Measurements from ENCODE around the gene MRC2. TPM values are rescaled to one million over a fixed set of nuclear protein-coding genes. Genes with fewer than 3 reads are reported as not detected.

MRC2 gene
- polyA plus RNA-seq, 2 of the 4 experiments (the other 2 are of a cell fraction): 20.2 to 57.3 TPM

DNA sequence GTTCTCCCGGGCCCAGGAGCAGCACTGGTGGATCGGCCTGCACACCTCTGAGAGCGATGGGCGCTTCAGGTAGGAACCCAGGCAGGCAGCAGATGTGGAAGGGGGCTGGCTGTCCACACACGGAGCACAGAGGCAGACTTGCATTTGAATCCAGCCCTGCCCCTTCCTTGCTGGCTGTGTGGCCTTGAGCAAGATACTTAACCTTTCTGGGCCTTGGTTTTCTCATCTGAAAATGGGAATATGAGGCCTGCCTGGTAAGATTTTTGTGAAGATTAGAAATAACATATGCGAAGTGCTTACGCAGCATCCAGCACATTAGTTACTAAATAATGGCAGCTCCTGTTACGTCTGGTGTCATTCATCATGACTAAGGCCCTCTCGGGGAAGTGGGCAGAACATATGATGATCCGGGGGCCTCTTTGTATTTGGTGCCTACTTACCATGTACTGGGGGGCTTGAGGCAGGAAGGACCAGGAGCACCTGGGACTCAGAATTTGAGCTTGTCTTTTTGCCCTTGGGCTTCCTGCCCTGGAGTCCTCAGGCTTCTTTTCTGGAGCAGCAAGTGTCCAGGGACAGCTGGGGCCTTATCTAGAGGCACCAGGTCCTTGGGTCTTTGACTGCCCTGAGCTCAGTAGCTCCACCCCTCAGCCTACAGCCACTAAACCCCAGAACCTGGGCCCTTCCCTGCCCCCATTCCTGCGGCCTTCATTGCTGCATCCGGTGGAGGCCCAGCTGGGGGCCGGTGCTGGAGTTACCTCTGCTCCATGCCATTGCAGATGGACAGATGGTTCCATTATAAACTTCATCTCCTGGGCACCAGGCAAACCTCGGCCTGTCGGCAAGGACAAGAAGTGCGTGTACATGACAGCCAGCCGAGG, 53.8 kb downstream of the MRC2 start:
- Histone ChIP-seq H3K4me2 (no peak overlapping the region), H3K9me3 (no peaks in the 10 kb centered on the region), H3K27ac (no peak overlapping the region), H3K4me1 (no peaks in the 10 kb centered on the region), H3K4me3 (no peak overlapping the region)
- TF ChIP-seq ZFP36 (IDR thresholded peaks at IDR 0.05; ENCODE audit: borderline replicate concordance, partially characterized antibody) (no peak), MAFK (IDR thresholded peaks at IDR 0.05; ENCODE audit: partially characterized antibody) (no peak), ZC3H11A (IDR thresholded peaks at IDR 0.05) (no peak), ZNF302 (CRISPR knock-in tag; IDR thresholded peaks at IDR 0.05) (no peak), NR3C1 (IDR thresholded peaks at IDR 0.05) (no peak), HOXB5 (CRISPR knock-in tag; IDR thresholded peaks at IDR 0.05) (no peak), ZSCAN20 (CRISPR knock-in tag; IDR thresholded peaks at IDR 0.05) (no peak), JUN (IDR thresholded peaks at IDR 0.05) (no peak), PHF8 (IDR thresholded peaks at IDR 0.05; ENCODE audit: borderline replicate concordance, low read depth) (no peak), POLR2A (IDR thresholded peaks at IDR 0.05; ENCODE audit: low read length) (no peak), RCOR1 (IDR thresholded peaks at IDR 0.05; ENCODE audit: low read depth, low read length) (no peak), EP300 (IDR thresholded peaks at IDR 0.05) (no peak), CHD2 (IDR thresholded peaks at IDR 0.05; ENCODE audit: low read length, partially characterized antibody) (no peak), CEBPB (IDR thresholded peaks at IDR 0.05) (no peak), EHMT2 (IDR thresholded peaks at IDR 0.05; ENCODE audit: low read depth) (no peak)
- TF ChIP-seq, protein P1, sequence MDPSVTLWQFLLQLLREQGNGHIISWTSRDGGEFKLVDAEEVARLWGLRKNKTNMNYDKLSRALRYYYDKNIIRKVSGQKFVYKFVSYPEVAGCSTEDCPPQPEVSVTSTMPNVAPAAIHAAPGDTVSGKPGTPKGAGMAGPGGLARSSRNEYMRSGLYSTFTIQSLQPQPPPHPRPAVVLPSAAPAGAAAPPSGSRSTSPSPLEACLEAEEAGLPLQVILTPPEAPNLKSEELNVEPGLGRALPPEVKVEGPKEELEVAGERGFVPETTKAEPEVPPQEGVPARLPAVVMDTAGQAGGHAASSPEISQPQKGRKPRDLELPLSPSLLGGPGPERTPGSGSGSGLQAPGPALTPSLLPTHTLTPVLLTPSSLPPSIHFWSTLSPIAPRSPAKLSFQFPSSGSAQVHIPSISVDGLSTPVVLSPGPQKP (IDR thresholded peaks at IDR 0.05; ENCODE audit: low read depth, low read length): no peak
- TF ChIP-seq, protein P2, sequence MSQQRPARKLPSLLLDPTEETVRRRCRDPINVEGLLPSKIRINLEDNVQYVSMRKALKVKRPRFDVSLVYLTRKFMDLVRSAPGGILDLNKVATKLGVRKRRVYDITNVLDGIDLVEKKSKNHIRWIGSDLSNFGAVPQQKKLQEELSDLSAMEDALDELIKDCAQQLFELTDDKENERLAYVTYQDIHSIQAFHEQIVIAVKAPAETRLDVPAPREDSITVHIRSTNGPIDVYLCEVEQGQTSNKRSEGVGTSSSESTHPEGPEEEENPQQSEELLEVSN (IDR thresholded peaks at IDR 0.05; ENCODE audit: borderline replicate concordance, low read depth): no peak
- TF ChIP-seq, protein P3, sequence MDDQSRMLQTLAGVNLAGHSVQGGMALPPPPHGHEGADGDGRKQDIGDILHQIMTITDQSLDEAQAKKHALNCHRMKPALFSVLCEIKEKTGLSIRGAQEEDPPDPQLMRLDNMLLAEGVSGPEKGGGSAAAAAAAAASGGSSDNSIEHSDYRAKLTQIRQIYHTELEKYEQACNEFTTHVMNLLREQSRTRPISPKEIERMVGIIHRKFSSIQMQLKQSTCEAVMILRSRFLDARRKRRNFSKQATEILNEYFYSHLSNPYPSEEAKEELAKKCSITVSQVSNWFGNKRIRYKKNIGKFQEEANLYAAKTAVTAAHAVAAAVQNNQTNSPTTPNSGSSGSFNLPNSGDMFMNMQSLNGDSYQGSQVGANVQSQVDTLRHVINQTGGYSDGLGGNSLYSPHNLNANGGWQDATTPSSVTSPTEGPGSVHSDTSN (IDR thresholded peaks at IDR 0.05): no peak
- TF ChIP-seq, protein P4, sequence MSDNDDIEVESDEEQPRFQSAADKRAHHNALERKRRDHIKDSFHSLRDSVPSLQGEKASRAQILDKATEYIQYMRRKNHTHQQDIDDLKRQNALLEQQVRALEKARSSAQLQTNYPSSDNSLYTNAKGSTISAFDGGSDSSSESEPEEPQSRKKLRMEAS (IDR thresholded peaks at IDR 0.05): no peak
- ChIA-PET POLR2A (no interaction called here), CTCF (interaction anchor here (0.6 to 13.1 kb wide), 6 partner anchors 9 to 725 kb away, joined by 3 to 178 read pairs (median 4); no protein-coding TSS in a partner anchor)
- 94% methylated on average over 16 of the region's 17 CpGs for WGBS (ENCODE audit: missing lambda C conversion rate)
- FAIRE-seq (no peak), DNase-seq (ENCODE audit: low read depth in 1 of 2, low spot score in 1 of 2) (no peak), ATAC-seq (no peak)

DNA sequence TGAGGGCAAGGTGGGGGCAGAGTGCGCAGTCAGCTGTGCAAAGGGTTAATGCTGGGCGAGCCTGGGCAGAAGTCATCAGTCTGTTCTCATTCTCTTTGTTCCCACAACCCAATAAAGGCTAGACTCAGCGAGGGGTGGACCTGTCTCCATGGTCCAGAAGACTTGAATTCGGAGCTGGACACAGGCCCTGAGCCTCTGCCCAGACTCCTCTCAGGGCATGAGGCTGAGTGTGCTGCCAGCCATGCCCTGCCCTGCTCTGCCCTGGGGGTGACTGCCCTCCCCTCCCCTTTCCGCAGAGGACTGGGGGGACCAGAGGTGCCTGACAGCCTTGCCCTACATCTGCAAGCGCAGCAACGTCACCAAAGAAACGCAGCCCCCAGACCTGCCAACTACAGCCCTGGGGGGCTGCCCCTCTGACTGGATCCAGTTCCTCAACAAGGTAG, 54.5 kb downstream of the MRC2 start:
- POLR2A ChIA-PET: no interaction called here
- Histone ChIP-seq H3K9me3 (no peaks in the 10 kb centered on the region), H3K4me3 (no peak overlapping the region), H3K27ac (no peak overlapping the region), H3K4me1 (no peaks in the 10 kb centered on the region), H3K4me2 (no peak overlapping the region)
- 91% methylated on average over 8 of the region's 8 CpGs for whole genome bisulfite sequencing (ENCODE audit: missing lambda C conversion rate)
- TF ChIP-seq NPAS2 (CRISPR knock-in tag; IDR thresholded peaks at IDR 0.05; ENCODE audit: borderline replicate concordance) (no peak), ZC3H11A (IDR thresholded peaks at IDR 0.05) (no peak)
- FAIRE-seq: no peak
- ATAC-seq: 0 out of 6 replicates have a peak, but pooled peaks of 1 of the 2 experiments have one; percentile 15
- DNase-seq (ENCODE audit: low read depth in 1 of 2, low spot score in 1 of 2): no peak
- CTCF ChIA-PET: interaction anchor here (1.0 to 13.1 kb wide), 5 partner anchors 8 to 725 kb away, joined by 3 to 178 read pairs (median 4); no protein-coding TSS in a partner anchor

DNA sequence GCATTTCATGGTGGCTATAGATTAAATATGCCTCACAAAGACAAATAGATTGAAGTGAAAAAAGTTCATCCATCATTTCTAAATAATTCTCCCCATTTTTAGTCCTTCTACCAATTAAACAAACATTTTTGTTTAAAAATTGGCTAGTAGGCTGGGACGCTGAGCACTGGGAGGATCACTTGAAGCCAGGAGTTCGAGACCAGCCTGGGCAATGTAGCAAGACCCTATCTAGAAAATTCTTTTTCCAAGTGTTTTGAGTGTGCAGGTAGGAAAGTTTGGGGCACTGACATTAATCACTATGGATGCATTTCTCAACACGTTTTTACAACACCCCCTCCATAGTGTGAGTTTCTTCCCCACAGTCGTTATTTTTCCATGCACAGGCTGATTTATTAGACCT, 56.7 kb downstream of the MRC2 start:
- ChIA-PET CTCF (interaction anchor here (13.1 kb wide), 1 partner anchor 6 kb away, joined by 178 read pairs; no protein-coding TSS in a partner anchor), POLR2A (no interaction called here)

More for the DNA sequence above, 56.7 kb downstream of the MRC2 start:
- no peak overlapping the region for H3K4me3 ChIP-seq
- H3K27ac ChIP-seq: no peak overlapping the region
- H3K4me1 ChIP-seq: peaks cover 3% of the 10 kb centered on the region; the same call in 1 of the 3 replicates
- DNase-seq (ENCODE audit: low read depth in 1 of 2, low spot score in 1 of 2) (no peak), ATAC-seq (no peak), FAIRE-seq (no peak)
- no peak overlapping the region for H3K4me2 ChIP-seq
- H3K9me3 ChIP-seq: no peaks in the 10 kb centered on the region
- TF ChIP-seq EP300 (IDR thresholded peaks at IDR 0.05) (no peak), MAFK (IDR thresholded peaks at IDR 0.05; ENCODE audit: partially characterized antibody) (no peak), ZNF302 (CRISPR knock-in tag; IDR thresholded peaks at IDR 0.05) (no peak), RAD21 (conservative IDR thresholded peaks at IDR 0.05 in 1 of 2, IDR thresholded peaks at IDR 0.05 in 1 of 2) (no peak)
- TF ChIP-seq, protein P1 (IDR thresholded peaks at IDR 0.05; ENCODE audit: low read depth, low read length): no peak
- TF ChIP-seq, protein P5, sequence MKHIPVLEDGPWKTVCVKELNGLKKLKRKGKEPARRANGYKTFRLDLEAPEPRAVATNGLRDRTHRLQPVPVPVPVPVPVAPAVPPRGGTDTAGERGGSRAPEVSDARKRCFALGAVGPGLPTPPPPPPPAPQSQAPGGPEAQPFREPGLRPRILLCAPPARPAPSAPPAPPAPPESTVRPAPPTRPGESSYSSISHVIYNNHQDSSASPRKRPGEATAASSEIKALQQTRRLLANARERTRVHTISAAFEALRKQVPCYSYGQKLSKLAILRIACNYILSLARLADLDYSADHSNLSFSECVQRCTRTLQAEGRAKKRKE (CRISPR knock-in tag; IDR thresholded peaks at IDR 0.05; ENCODE audit: low read depth): no peak
- TF ChIP-seq, protein P3 (IDR thresholded peaks at IDR 0.05): no peak
- WGBS (ENCODE audit: missing lambda C conversion rate): 86% methylated on average over 4 of the region's 4 CpGs

All from A549 (cell line).